Forelimb muscle (tissue), 1 donor: ENCODE data around the gene ATP13A5. TPM values are rescaled to one million over a fixed set of nuclear protein-coding genes. Genes with fewer than 3 reads are reported as not detected.

Experiments used
- DNase-seq: peaks from one replicate; pipeline ENCODE4 v3.0.0-alpha.2; 2013; ENCODE audit warnings: low read depth
- polyA plus RNA-seq: library from polyadenylated mRNA; unstranded; fragments of 120-200 nt; gene quantifications from one replicate; pipeline ENCODE4 v1.2.1, GENCODE V29; 2013; ENCODE audit not compliant: insufficient read length

The ATP13A5 gene
- polyA plus RNA-seq, result 0.63 TPM

- DNase-seq, result no peak
Measured at GRCh38 chr3:193378706-193379105, at the start of gene ATP13A5. TSS of gene ATP13A5 (minus strand) at chr3:193378753. CDS start at chr3:193378725, 28 bp downstream.

- no peak for DNase-seq
Measured at GRCh38 chr3:193418576-193419373, 40.2 kb upstream of the ATP13A5 start.

GRCh38 chr3:193416629-193417028 is 38.1 kb upstream of the ATP13A5 start:
- no peak for DNase-seq

GRCh38 chr3:193407688-193408087 is 29.1 kb upstream of the ATP13A5 start:
- DNase-seq, result no peak

- no peak for DNase-seq
Measured at GRCh38 chr3:193407112-193407511, 28.6 kb upstream of the ATP13A5 start.

- no peak for DNase-seq
Measured at GRCh38 chr3:193403307-193403706, 24.8 kb upstream of the ATP13A5 start.

GRCh38 chr3:193400304-193400703 is 21.8 kb upstream of the ATP13A5 start:
- no peak for DNase-seq

GRCh38 chr3:193396451-193397244 is 18.1 kb upstream of the ATP13A5 start:
- no peak for DNase-seq

GRCh38 chr3:193391902-193392301 is 13.3 kb upstream of the ATP13A5 start:
- DNase-seq, result no peak

GRCh38 chr3:193389335-193389734 is 10.8 kb upstream of the ATP13A5 start:
- no peak for DNase-seq

- DNase-seq, result no peak
Measured at GRCh38 chr3:193388361-193388760, 9.8 kb upstream of the ATP13A5 start.

GRCh38 chr3:193387596-193387995 is 9.0 kb upstream of the ATP13A5 start:
- DNase-seq, result no peak

GRCh38 chr3:193377591-193377990 is 962 bp downstream of the ATP13A5 start:
- DNase-seq, result no peak

GRCh38 chr3:193375614-193376013 is 2.9 kb downstream of the ATP13A5 start:
- no peak for DNase-seq

- DNase-seq, result no peak
Measured at GRCh38 chr3:193372783-193373182, 5.8 kb downstream of the ATP13A5 start.

- DNase-seq, result no peak
Measured at GRCh38 chr3:193367868-193368267, 10.7 kb downstream of the ATP13A5 start.

GRCh38 chr3:193357291-193357690 is 21.3 kb downstream of the ATP13A5 start:
- DNase-seq, result no peak

GRCh38 chr3:193354423-193354822 is 24.1 kb downstream of the ATP13A5 start:
- no peak for DNase-seq

- DNase-seq, result no peak
Measured at GRCh38 chr3:193350744-193351143, 27.8 kb downstream of the ATP13A5 start.

- DNase-seq, result no peak
Measured at GRCh38 chr3:193348686-193349085, 29.9 kb downstream of the ATP13A5 start.

- no peak for DNase-seq
Measured at GRCh38 chr3:193347521-193348501, 30.7 kb downstream of the ATP13A5 start.

- no peak for DNase-seq
Measured at GRCh38 chr3:193346259-193346658, 32.3 kb downstream of the ATP13A5 start.
